HK-2 (cell line): ENCODE measurements around the gene LRRC8C.
A peak's percentile ranks its signal among the peaks of the same experiment; 100 is the strongest.

Source experiments
- DNase-seq: peaks from one replicate; pipeline ENCODE4 v3.0.0-alpha.2; 2018; ENCODE audit not compliant: unreplicated experiment

The LRRC8C gene

GRCh38 chr1:89732643-89733222 is 99.8 kb downstream of the LRRC8C start:
- no peak for DNase-seq

- no peak for DNase-seq
Measured at GRCh38 chr1:89733748-89734147, 100.8 kb downstream of the LRRC8C start.

GRCh38 chr1:89734442-89734841 is 101.5 kb downstream of the LRRC8C start:
- no peak for DNase-seq

GRCh38 chr1:89735479-89735878 is 102.6 kb downstream of the LRRC8C start:
- DNase-seq = no peak

- no peak for DNase-seq
Measured at GRCh38 chr1:89736937-89737733, 104.2 kb downstream of the LRRC8C start.

- no peak for DNase-seq
Measured at GRCh38 chr1:89737985-89738510, 105.1 kb downstream of the LRRC8C start.

GRCh38 chr1:89739013-89739843 is 106.3 kb downstream of the LRRC8C start:
- DNase-seq = no peak

GRCh38 chr1:89739844-89740216 is 106.9 kb downstream of the LRRC8C start:
- no peak for DNase-seq

- no peak for DNase-seq
Measured at GRCh38 chr1:89743788-89744187, 110.9 kb downstream of the LRRC8C start.

- no peak for DNase-seq
Measured at GRCh38 chr1:89746424-89747149, 113.7 kb downstream of the LRRC8C start.

GRCh38 chr1:89753761-89754160 is 120.8 kb downstream of the LRRC8C start:
- DNase-seq = no peak

- DNase-seq = no peak
Measured at GRCh38 chr1:89754518-89754917, 121.6 kb downstream of the LRRC8C start.

GRCh38 chr1:89755591-89755990 is 122.7 kb downstream of the LRRC8C start:
- no peak for DNase-seq

GRCh38 chr1:89757532-89757931 is 124.6 kb downstream of the LRRC8C start:
- DNase-seq = no peak

GRCh38 chr1:89758156-89758555 is 125.2 kb downstream of the LRRC8C start:
- no peak for DNase-seq

GRCh38 chr1:89759036-89759435 is 126.1 kb downstream of the LRRC8C start:
- no peak for DNase-seq

GRCh38 chr1:89760496-89760895 is 127.6 kb downstream of the LRRC8C start:
- no peak for DNase-seq

- no peak for DNase-seq
Measured at GRCh38 chr1:89761338-89761737, 128.4 kb downstream of the LRRC8C start.

GRCh38 chr1:89761901-89762300 is 129.0 kb downstream of the LRRC8C start:
- DNase-seq = no peak

GRCh38 chr1:89762386-89762778 is 129.5 kb downstream of the LRRC8C start:
- DNase-seq = peak; percentile 17

GRCh38 chr1:89762779-89763648 is 130.1 kb downstream of the LRRC8C start:
- peak; percentile 82 for DNase-seq
